ENCODE measurements around the gene RNF32. TPM values are rescaled to one million over a fixed set of nuclear protein-coding genes. Genes with fewer than 3 reads are reported as not detected.

The RNF32 gene
- total RNA-seq, 4 donors from 2014 or later, result 1.1 to 3.0 (median 2.0) TPM

- TF ChIP-seq POLR2A (IDR thresholded peaks at IDR 0.05) (no peak), EP300 (IDR thresholded peaks at IDR 0.05; ENCODE audit: low read depth) (no peak), POLR2AphosphoS5 (IDR thresholded peaks at IDR 0.05) (no peak), CTCF (IDR thresholded peaks at IDR 0.05) (no peak)
- Histone ChIP-seq H3K9me3 (no peaks in the 10 kb centered on the region), H3K27ac (no peak overlapping the region), H3K27me3 (peaks cover 30% of the 10 kb centered on the region), H3K4me3 (no peak overlapping the region), H3K36me3 (no peaks in the 10 kb centered on the region), H3K4me1 (peaks cover 0 to 15% (median 0%) of the 10 kb centered on the region in 4 donors)
- no peak for DNase-seq
- in situ Hi-C loops (cut with MboI; ENCODE audit: low pct_ligation_motif_present in 1 of 4, low pct_unique_long_range_greater_than_20kb in 1 of 4, low sequenced_read_pairs in 3 of 4), result no loop called here
- intact Hi-C loops (cut with DNase I; ENCODE audit: low total_unique reads), result no loop called here
Observed at GRCh38 chr7:156621652-156622051, 18.9 kb upstream of the RNF32 start.

DNA sequence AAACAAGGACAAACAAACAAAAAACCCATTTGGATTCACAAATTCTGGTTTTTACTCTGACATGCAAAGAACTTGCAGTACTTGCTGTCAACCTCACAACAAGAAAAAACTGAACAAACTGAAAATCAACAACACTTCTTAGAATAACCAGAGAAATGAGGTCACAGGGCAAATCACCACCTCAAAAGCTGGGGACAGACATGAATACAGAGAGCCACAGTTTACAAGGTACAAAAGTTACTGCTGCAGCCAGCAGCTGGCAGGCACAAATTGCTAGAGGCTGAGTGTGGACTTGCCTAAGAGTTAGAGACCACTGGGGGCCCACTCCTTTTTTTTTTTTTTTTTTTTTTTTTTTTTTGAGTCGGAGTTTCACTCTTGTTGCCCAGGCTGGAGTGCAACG is 15.0 kb upstream of the RNF32 start:
- TF ChIP-seq POLR2A (IDR thresholded peaks at IDR 0.05) (no peak), CTCF (IDR thresholded peaks at IDR 0.05) (no peak), EP300 (IDR thresholded peaks at IDR 0.05; ENCODE audit: low read depth) (no peak), POLR2AphosphoS5 (IDR thresholded peaks at IDR 0.05) (no peak)
- Histone ChIP-seq H3K9me3 (peaks cover 13 to 18% of the 10 kb centered on the region in 2 donors), H3K4me3 (no peak overlapping the region), H3K4me1 (peaks cover 0 to 8% (median 0%) of the 10 kb centered on the region in 4 donors), H3K36me3 (no peaks in the 10 kb centered on the region), H3K27me3 (peaks cover under 1% of the 10 kb centered on the region), H3K27ac (no peak overlapping the region)
- WGBS, 2 donors (ENCODE audit: low coverage in 1 of 2), result 51% methylated on average over 2 of the region's 2 CpGs; no CpG with 5 or more reads in 1 of the 2 donors
- intact Hi-C loops (cut with DNase I; ENCODE audit: low total_unique reads) (no loop called here), in situ Hi-C loops (cut with MboI; ENCODE audit: low pct_ligation_motif_present in 1 of 4, low pct_unique_long_range_greater_than_20kb in 1 of 4, low sequenced_read_pairs in 3 of 4) (no loop called here)
- DNase-seq, result no peak

DNA sequence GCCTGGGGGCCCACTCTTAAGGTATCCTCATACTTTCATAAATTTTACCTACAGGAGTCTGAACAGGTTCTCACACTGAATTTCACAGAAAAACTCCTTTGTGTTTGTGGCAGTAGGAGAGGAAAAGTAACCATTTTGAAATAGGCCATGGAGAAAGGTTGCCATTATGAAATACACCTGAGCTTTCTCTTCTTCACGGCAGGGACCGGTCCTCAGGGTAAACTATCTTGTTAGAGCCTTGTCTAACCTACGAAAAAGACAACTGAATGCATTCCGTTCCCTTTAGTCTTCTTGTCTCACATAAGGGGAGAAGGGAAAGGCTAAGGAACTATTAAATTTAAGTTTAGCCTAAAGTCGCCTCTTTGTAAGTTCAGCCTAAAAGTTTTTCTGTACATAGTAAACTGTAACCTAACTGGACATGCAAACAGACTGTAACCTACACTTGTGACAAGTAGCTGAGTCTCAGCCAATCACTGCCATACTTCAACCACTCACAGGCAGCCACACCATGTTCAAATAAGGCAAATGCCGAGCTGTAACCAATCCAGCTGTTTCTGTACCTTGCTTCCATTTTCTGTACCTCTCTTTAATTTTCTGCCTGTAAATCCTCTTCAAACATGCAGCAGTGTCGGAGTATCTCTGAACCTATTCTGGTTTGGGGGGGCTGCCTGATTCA is 14.2 kb upstream of the RNF32 start:
- intact Hi-C loops (cut with DNase I; ENCODE audit: low total_unique reads), result no loop called here
- Histone ChIP-seq H3K27ac (no peak overlapping the region), H3K4me1 (peaks cover 0 to 7% (median 0%) of the 10 kb centered on the region in 4 donors), H3K27me3 (no peaks in the 10 kb centered on the region), H3K36me3 (no peaks in the 10 kb centered on the region), H3K4me3 (no peak overlapping the region), H3K9me3 (peaks cover 13 to 18% of the 10 kb centered on the region in 2 donors)
- in situ Hi-C loops (cut with MboI; ENCODE audit: low pct_ligation_motif_present in 1 of 4, low pct_unique_long_range_greater_than_20kb in 1 of 4, low sequenced_read_pairs in 3 of 4), result no loop called here
- DNase-seq, result no peak
- no peak for TF ChIP-seq CTCF (IDR thresholded peaks at IDR 0.05)
- no peak for TF ChIP-seq EP300 (IDR thresholded peaks at IDR 0.05; ENCODE audit: low read depth)
- TF ChIP-seq POLR2AphosphoS5 (IDR thresholded peaks at IDR 0.05), result no peak
- TF ChIP-seq POLR2A (IDR thresholded peaks at IDR 0.05), result no peak
- WGBS, 2 donors (ENCODE audit: low coverage in 1 of 2), result 91 to 92% methylated on average over 4 to 7 of the region's 7 CpGs

- in situ Hi-C loops (cut with MboI; ENCODE audit: low pct_ligation_motif_present in 1 of 4, low pct_unique_long_range_greater_than_20kb in 1 of 4, low sequenced_read_pairs in 3 of 4), result no loop called here
- DNase-seq, result no peak
Observed at GRCh38 chr7:156628562-156628961, 12.0 kb upstream of the RNF32 start.

More at GRCh38 chr7:156628562-156628961, 12.0 kb upstream of the RNF32 start:
- no peaks in the 10 kb centered on the region for H3K36me3 ChIP-seq
- H3K4me1 ChIP-seq, result no peaks in the 10 kb centered on the region
- no peaks in the 10 kb centered on the region for H3K27me3 ChIP-seq
- H3K4me3 ChIP-seq, result no peak overlapping the region
- H3K27ac ChIP-seq, result no peak overlapping the region
- intact Hi-C loops (cut with DNase I; ENCODE audit: low total_unique reads), result no loop called here
- TF ChIP-seq EP300 (IDR thresholded peaks at IDR 0.05; ENCODE audit: low read depth) (no peak), POLR2AphosphoS5 (IDR thresholded peaks at IDR 0.05) (no peak), CTCF (IDR thresholded peaks at IDR 0.05) (no peak)
- H3K9me3 ChIP-seq, result peaks cover 13 to 18% of the 10 kb centered on the region in 2 donors
